Stimulated activated CD4-positive, alpha-beta T cell treated with anti-CD3 and anti-CD28 coated beads, Interleukin-2, amount 100 ng/mL, for 24 hours (primary cell): Measurements from ENCODE around the gene HELZ.
"Not testable (repeated sequence)": the region's sequence is repeated elsewhere in the genome, so short reads cannot be mapped to it uniquely, and the experiment has no call there.

Experiments used
- DNase-seq, 2 donors: peaks; one replicate each; pipeline ENCODE4 v3.0.0-alpha.2; 2020

The HELZ gene

GRCh38 chr17:67262435-67263117 is 17.6 kb upstream of the HELZ start:
- no peak for DNase-seq

GRCh38 chr17:67260170-67260987 is 15.4 kb upstream of the HELZ start:
- no peak for DNase-seq

GRCh38 chr17:67258821-67259468 is 13.9 kb upstream of the HELZ start:
- peak in 1 of 2 donors; percentile 11 for DNase-seq

- DNase-seq = no peak
Measured at GRCh38 chr17:67256075-67256732, 11.2 kb upstream of the HELZ start.

- DNase-seq = no peak
Measured at GRCh38 chr17:67253384-67253783, 8.4 kb upstream of the HELZ start.

GRCh38 chr17:67251586-67251985 is 6.6 kb upstream of the HELZ start:
- not testable (repeated sequence) for DNase-seq

- no peak for DNase-seq
Measured at GRCh38 chr17:67248291-67248690, 3.3 kb upstream of the HELZ start.

- DNase-seq = no peak
Measured at GRCh38 chr17:67247416-67247900, 2.5 kb upstream of the HELZ start.

- DNase-seq = peak; percentile 12 to 36
Measured at GRCh38 chr17:67246653-67247415, 1.8 kb upstream of the HELZ start.

- no peak for DNase-seq
Measured at GRCh38 chr17:67246403-67246652, 1.3 kb upstream of the HELZ start.

- DNase-seq = peak; percentile 48 to 62
Measured at GRCh38 chr17:67245694-67246402, 852 bp upstream of the HELZ start.

GRCh38 chr17:67244431-67245072 is 444 bp downstream of the HELZ start:
- peak; percentile 22 to 34 for DNase-seq

GRCh38 chr17:67243284-67243683 is 1.7 kb downstream of the HELZ start:
- no peak for DNase-seq

GRCh38 chr17:67241719-67242341 is 3.2 kb downstream of the HELZ start:
- DNase-seq = no peak

- DNase-seq = no peak
Measured at GRCh38 chr17:67239597-67239996, 5.4 kb downstream of the HELZ start.

GRCh38 chr17:67238991-67239390 is 6.0 kb downstream of the HELZ start:
- no peak for DNase-seq

- DNase-seq = no peak
Measured at GRCh38 chr17:67232441-67232840, 12.6 kb downstream of the HELZ start.

- DNase-seq = no peak
Measured at GRCh38 chr17:67229109-67229955, 15.7 kb downstream of the HELZ start.

GRCh38 chr17:67227488-67227887 is 17.5 kb downstream of the HELZ start:
- DNase-seq = no peak

- DNase-seq = no peak
Measured at GRCh38 chr17:67225316-67225715, 19.7 kb downstream of the HELZ start.
